GM18511 (cell line): ENCODE data around the gene GNGT2.
"Not testable (repeated sequence)": the region's sequence is repeated elsewhere in the genome, so short reads cannot be mapped to it uniquely, and the experiment has no call there.

Source experiments
- ATAC-seq: cut with Tn5 transposase; IDR thresholded peaks from one replicate; pipeline ENCODE4 v1.9.1; 2021; ENCODE audit warnings: mild to moderate bottlenecking, moderate library complexity; ENCODE audit not compliant: unreplicated experiment

Gene GNGT2

DNA sequence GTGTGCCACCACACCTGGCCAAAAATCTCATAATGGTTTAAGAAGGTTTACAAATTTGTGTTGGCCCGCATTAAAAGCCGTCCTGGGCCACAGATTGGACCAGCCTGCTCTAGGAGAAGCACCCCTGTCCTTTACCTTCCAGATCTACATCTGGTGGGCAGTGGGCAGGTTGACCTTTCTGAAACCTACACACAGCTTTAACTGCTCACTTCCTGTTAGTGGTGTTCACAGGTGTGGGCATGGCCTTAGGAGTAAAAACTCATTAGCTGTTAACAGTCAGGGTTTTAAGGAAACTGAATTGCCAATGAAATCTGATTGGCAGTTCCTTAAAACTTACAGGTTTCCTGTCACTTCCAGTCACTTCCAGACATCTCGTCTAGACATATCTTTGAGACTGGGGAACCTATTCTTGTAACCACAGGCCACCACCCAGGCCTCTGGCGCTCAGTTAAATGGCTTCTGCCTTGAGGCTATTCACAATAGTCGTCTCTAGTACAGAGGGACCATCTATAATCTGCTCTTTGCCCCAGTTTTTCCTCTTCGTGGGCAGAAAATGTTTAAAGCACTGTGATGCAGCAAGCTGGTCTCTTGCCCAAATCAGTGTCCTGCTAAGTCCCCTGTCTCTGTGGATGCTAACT lies 29.3 kb downstream of the GNGT2 start:
- no peak for ATAC-seq

DNA sequence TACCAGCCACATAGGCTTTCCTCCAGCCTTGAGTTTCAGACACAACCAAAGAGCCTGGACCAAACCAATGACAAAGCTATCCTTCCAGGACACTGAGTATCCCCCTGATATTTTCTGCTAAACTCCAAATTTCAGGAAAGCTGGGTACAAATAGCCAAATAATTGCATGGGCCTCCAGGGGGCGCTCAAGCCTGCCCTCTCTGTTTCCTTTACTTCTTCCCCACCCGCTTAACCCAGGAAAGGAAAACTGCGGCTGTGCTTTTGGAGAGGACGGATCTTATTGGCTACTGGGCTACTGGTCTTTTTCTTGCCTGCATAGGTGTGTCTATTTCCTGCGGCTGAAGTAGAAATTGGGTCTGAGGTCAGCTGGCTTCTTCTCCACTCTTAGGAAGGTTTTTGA lies 30.1 kb downstream of the GNGT2 start:
- no peak for ATAC-seq

DNA sequence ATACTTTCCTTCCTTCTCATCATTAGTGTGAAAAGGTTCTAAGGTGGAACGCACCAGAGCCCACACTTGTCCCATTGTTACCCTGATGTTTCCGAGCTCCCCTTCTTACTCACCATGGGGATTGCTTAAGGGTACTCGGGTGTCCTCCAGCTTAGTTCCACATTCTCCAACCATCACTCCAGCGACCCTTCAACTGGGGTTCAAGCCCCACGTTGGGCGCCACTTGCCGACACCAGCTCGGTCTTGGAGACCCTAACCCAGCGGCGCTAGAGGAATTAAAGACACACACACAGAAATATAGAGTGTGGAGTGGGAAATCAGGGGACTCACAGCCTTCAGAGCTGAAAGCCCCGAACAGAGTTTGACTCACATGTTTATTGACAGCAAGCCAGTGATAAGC lies 34.4 kb downstream of the GNGT2 start:
- ATAC-seq, result not testable (repeated sequence)

DNA sequence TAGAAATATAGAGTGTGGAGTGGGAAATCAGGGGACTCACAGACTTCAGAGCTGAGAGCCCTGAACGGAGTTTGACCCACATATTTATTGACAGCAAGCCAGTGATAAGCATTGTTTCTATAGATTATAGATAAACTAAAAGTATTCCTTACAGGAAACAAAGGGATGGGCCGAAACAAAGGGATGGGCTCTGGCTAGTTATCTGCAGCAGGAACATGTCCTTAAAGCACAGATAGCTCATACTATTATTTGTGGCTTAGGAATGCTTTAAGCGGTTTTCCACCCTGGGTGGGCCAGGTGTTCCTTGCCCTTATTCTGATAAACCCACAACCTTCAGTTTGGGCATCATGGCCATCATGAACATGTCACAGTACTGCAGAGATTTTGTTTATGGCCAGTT lies 39.7 kb downstream of the GNGT2 start:
- ATAC-seq, result not testable (repeated sequence)

DNA sequence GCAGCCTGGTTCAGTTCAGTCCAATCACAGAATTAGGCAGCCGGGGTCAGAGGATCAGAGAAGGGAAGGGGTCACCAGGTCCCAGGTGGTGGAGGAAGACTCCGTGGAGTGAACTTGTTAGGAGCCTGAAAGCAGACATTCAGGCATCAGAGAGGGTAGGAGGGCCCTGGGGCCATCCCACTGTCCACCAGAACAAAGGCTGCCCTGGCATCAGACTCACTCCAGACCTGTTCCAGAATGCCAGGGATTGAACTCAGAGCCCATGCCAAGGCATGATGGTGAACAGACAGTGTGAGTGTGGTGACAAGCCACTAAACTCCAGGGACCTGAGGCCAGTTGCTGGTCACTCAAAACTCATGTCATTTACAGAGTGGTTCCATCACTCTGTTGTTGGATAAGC lies 40.2 kb downstream of the GNGT2 start:
- ATAC-seq, result no peak

DNA sequence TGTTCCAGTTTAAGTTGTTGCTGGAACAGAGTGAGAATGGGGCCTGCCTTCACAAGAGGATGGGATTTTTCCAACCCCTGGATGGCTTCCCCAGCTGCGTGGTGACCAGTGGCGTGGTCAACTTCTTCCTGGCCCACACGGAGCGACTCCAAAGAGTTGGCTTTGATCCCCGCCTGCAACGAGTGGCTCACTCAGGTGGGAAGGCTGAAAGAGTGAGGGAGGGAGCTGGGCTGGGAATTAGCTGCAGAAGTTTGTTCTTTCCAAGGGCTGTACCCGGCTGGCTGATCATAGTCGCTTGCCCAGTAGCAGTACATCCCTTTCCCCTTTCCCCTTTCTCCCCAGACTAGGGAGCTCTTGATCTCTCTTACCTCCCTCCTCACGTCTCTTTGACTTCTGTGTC lies 41.7 kb downstream of the GNGT2 start:
- no peak for ATAC-seq

DNA sequence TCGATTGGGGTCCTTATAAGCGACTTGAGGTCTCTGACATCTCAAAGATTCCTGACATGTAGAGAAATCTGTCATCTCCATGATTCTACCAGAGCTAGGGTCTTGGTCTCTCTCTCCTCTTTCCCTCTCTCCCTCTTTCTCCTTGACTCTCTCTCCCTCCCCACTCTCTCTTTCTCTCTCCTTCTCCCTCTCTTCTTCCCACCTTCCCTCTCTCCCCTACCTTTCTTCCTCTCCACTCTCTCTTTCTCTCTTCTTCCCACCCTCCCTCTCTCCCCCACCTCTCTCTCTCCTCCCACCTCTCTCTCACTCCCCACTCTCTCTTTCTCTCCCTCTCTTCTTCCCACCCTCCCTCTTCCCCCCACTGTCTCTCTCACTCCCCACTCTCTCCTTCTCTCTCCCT lies 45.2 kb downstream of the GNGT2 start:
- no peak for ATAC-seq

DNA sequence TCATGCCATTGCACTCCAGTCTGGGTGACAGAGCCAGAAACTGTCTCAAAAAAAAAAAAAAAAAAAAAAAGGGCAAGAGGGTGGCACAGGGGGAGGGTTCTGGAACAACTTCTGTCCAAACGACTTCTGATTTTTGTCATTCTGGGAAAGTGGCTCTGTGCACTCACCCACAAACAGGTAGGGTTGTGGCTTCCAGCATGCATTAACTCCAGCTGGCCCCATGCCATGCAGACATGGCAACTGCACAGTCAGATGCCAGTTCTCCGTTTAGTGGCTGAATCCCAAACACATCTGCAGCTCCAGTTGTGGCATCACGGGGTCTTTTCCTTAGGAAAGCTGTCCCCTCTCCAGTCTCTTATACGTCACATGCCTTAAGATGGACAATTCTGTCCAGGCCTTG lies 47.5 kb downstream of the GNGT2 start:
- ATAC-seq, result no peak

DNA sequence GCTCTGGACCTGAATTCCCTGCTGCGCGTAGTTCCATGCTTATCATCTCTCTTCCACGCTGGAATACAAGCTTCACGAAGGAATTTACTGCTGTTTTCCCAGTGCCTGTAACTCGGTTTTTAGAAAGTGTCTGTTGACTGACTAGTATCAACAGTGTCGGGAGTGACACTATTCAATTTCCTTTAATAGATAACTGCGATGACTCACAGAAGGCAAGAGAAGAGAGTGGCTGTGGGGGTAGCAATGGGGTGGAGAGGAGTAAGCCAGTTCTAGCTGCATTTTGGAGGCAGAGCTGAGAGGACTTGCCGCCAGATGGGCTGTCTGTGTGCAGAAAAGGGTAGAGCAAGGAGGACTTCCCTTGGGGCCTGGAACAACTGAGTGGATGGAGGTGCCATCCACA lies 52.6 kb downstream of the GNGT2 start:
- ATAC-seq, result no peak

DNA sequence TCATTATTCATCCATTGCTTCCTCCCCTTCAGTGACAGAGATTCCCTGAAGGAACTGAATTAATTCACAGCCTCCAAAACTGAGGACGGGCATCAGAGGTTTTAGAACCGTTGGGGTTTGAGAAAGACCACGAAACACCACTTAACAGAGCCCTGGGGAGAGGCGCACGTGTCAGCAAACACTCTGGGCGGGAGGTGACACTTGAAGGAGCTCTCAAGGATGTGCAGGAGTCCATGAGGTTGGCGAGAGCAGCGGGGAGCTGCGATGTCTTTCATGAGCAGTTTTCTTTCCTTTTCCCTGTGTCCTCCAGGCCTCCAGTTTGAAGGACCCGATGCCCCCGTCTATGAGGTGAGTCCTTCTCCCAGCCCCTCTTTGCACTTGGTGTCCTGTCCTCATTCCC lies 54.1 kb downstream of the GNGT2 start:
- ATAC-seq, result no peak
